Measurements from ENCODE around the gene IGF2R.
"Not testable (repeated sequence)": the region's sequence is repeated elsewhere in the genome, so short reads cannot be mapped to it uniquely, and the experiment has no call there.

Gene IGF2R

DNA sequence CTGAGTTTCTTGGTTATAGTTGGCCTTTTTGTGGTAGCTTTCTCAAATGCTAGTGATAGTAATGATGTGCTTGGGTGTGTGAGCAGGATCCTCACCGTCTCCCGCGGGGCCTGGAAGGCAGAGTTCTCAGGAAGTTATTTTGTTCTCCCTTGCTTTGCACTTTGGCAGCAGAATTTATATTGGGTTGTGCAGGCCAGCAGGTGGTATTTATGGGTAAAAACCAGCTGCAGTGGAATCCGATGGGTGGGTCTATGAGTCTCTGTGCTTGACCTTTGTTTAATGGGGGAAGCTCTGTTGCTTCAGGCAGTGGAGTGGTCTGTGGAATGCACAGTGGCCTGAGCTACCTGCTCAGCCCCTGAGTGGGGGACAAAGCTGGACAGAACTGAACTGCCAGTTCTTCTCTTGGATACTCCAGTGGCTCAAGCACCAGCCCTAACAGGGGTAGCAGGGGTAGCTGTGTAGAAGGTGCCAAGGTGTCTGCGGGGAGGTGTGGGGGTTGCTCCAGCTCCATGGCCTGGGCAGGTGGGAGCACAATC, 27.3 kb downstream of the IGF2R start:
- no peak for DNase-seq
- Histone ChIP-seq H3K27ac (ENCODE audit: insufficient read depth, low read length, poor library complexity, severe bottlenecking) (no peak overlapping the region), H3K9me3 (ENCODE audit: control insufficient read depth, low read length) (no peaks in the 10 kb centered on the region), H3K27me3 (replicated peaks; ENCODE audit: control insufficient read depth, insufficient read depth, low read length, poor library complexity, severe bottlenecking) (no peaks in the 10 kb centered on the region), H3K4me3 (ENCODE audit: insufficient read depth, low read depth, low read length, poor library complexity, severe bottlenecking) (no peak overlapping the region), H3K4me1 (ENCODE audit: control insufficient read depth, insufficient read depth, low read length, poor library complexity, severe bottlenecking) (peaks cover 7% of the 10 kb centered on the region), H3K36me3 (ENCODE audit: control insufficient read depth, insufficient read depth, low read length) (peaks cover 8% of the 10 kb centered on the region)

DNA sequence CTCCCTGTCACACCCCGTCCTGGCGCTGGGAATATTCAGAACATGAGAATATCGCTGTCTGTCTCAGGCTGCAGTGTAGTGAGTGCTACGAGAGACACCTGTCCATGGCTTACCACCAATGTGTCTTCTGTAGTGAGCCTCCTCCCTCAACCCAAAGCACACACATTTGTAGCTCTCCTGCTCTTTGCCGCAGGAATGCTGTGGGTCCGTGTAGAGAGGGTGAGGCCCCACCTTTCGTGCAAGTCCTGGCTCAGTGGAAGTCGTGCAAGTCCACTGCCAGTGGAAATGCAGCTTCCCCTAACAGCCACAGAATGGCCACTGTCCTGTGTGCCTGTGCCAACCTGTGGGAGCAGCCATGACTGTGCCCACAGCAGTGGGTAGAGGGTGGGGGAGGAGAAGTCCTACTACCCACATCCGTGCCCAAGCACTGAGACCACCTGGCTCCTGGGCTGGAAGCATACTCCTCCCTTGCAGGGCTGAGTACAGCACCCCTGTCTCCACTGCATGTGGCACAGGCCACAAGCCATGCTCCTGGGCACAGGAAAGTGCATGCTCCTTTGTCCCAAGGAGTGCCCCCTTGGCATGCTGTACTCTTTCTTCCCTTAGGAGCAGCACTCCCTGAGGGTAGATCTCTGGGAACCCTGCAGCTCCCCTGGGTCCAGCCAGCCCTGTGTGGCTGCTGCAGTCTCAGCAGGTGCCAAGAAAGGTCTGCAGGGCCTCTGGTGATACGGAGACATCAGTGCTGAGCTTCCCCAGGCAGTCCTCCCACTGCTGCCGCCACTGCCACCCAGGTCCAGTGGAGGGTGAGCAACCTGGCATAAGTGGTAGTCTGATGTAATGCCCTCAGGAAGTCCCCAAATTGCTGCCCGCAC, 28.0 kb downstream of the IGF2R start:
- peaks cover 7% of the 10 kb centered on the region for H3K4me1 ChIP-seq (ENCODE audit: control insufficient read depth, insufficient read depth, low read length, poor library complexity, severe bottlenecking)
- no peaks in the 10 kb centered on the region for H3K9me3 ChIP-seq (ENCODE audit: control insufficient read depth, low read length)
- no peak overlapping the region for H3K4me3 ChIP-seq (ENCODE audit: insufficient read depth, low read depth, low read length, poor library complexity, severe bottlenecking)
- H3K27ac ChIP-seq (ENCODE audit: insufficient read depth, low read length, poor library complexity, severe bottlenecking) = no peak overlapping the region
- no peak for DNase-seq
- peaks cover 4% of the 10 kb centered on the region for H3K36me3 ChIP-seq (ENCODE audit: control insufficient read depth, insufficient read depth, low read length)
- no peaks in the 10 kb centered on the region for H3K27me3 ChIP-seq (replicated peaks; ENCODE audit: control insufficient read depth, insufficient read depth, low read length, poor library complexity, severe bottlenecking)

DNA sequence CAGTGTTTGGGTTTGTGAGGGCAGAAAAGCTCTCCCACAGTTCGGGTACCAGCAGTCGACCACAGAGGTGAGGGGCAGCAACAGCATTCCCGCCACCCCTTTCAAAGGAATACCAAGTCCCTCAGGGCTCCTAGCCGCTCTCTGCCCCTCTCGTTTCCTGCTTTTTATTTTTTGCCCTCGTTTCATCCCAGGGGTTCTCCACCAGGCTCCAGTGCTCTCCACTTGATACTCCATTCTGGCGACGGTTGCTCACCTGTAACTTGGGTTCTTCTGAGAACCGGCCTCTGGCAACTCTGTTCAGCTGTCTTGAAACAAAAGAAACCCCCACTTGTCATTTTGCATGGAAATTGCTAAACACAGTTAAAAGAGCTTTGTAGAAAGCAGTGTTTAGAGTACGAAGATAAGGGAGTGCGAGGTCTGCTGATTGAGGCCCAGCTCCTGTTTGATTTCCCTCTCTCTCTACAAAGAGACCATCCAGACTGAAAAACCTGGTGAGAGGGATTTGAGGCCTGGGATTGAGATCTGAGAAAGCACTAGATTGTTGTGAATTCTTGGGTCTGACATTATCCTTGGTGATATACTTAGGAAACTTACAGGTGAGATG, 28.7 kb downstream of the IGF2R start:
- no peaks in the 10 kb centered on the region for H3K9me3 ChIP-seq (ENCODE audit: control insufficient read depth, low read length)
- H3K27me3 ChIP-seq (replicated peaks; ENCODE audit: control insufficient read depth, insufficient read depth, low read length, poor library complexity, severe bottlenecking) = no peaks in the 10 kb centered on the region
- H3K27ac ChIP-seq (ENCODE audit: insufficient read depth, low read length, poor library complexity, severe bottlenecking) = no peak overlapping the region
- no peak for DNase-seq
- peaks cover 7% of the 10 kb centered on the region for H3K4me1 ChIP-seq (ENCODE audit: control insufficient read depth, insufficient read depth, low read length, poor library complexity, severe bottlenecking)
- no peak overlapping the region for H3K4me3 ChIP-seq (ENCODE audit: insufficient read depth, low read depth, low read length, poor library complexity, severe bottlenecking)
- H3K36me3 ChIP-seq (ENCODE audit: control insufficient read depth, insufficient read depth, low read length) = peaks cover 3% of the 10 kb centered on the region

DNA sequence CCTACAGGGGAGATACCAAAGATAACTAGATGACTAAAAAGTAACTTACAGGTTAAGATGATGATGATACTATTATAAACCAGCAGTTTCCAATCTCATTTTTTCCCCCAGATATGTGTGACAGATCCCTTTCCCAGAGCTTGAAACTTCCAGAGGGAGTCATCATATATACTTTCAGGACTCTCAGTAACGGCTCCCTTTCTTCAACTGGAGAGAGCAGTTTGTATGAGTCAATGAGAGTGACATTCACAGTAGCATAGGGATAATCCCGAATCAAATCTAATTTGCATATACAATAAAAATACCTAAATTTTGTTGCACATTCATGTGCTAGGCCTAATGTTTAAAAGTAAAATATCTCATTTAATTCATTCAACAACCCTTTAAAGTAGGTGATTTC, 29.7 kb downstream of the IGF2R start:
- H3K27me3 ChIP-seq (replicated peaks; ENCODE audit: control insufficient read depth, insufficient read depth, low read length, poor library complexity, severe bottlenecking) = no peaks in the 10 kb centered on the region
- H3K9me3 ChIP-seq (ENCODE audit: control insufficient read depth, low read length) = no peaks in the 10 kb centered on the region
- H3K36me3 ChIP-seq (ENCODE audit: control insufficient read depth, insufficient read depth, low read length) = peaks cover 3% of the 10 kb centered on the region
- no peak overlapping the region for H3K4me3 ChIP-seq (ENCODE audit: insufficient read depth, low read depth, low read length, poor library complexity, severe bottlenecking)
- DNase-seq = no peak
- peaks cover 7% of the 10 kb centered on the region for H3K4me1 ChIP-seq (ENCODE audit: control insufficient read depth, insufficient read depth, low read length, poor library complexity, severe bottlenecking)
- H3K27ac ChIP-seq (ENCODE audit: insufficient read depth, low read length, poor library complexity, severe bottlenecking) = no peak overlapping the region

DNA sequence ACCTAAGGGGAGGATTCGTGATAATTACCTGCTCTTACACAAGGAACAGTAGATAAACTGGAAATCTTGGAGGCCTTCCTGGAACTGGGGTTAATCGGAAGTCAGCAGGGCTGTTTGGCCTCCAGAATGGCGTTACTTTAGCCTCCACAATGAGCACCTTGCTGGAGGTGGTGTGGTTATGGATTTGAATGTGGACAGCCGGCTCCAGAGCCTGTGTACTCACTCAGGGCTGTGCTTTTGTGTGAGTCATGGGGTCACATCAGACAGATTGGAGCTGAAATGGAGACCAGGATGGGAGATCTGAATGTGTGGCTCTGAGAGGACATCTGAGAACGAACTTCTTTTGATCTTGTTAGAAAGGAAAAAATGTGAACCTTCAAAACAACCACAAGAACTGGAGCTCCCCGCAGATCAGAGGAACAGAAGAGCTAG, 30.4 kb downstream of the IGF2R start:
- no peaks in the 10 kb centered on the region for H3K27me3 ChIP-seq (replicated peaks; ENCODE audit: control insufficient read depth, insufficient read depth, low read length, poor library complexity, severe bottlenecking)
- H3K27ac ChIP-seq (ENCODE audit: insufficient read depth, low read length, poor library complexity, severe bottlenecking) = no peak overlapping the region
- H3K36me3 ChIP-seq (ENCODE audit: control insufficient read depth, insufficient read depth, low read length) = peaks cover 3% of the 10 kb centered on the region
- no peaks in the 10 kb centered on the region for H3K9me3 ChIP-seq (ENCODE audit: control insufficient read depth, low read length)
- H3K4me3 ChIP-seq (ENCODE audit: insufficient read depth, low read depth, low read length, poor library complexity, severe bottlenecking) = no peak overlapping the region
- DNase-seq = no peak
- peaks cover 7% of the 10 kb centered on the region for H3K4me1 ChIP-seq (ENCODE audit: control insufficient read depth, insufficient read depth, low read length, poor library complexity, severe bottlenecking)

DNA sequence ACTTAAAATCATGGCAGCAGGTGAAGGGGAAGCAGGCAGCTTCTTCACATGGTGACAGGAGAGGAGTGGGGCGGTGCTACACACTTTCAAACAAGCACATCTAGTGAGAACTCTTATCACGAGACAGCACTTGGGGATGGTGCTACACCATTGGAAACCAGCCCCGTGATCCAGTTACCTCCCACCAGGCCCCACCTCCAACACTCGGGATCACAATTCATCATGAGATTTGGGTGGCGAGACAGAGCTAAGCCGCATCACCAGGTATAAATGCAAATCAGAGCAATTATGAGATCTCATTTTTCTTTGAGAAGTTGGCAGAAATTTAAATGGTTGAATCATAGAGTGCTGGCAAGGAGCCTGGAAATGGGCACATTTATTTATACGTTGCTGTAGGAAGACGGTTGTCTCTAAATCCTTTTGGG, 31.4 kb downstream of the IGF2R start:
- Histone ChIP-seq H3K27me3 (replicated peaks; ENCODE audit: control insufficient read depth, insufficient read depth, low read length, poor library complexity, severe bottlenecking) (no peaks in the 10 kb centered on the region), H3K4me3 (ENCODE audit: insufficient read depth, low read depth, low read length, poor library complexity, severe bottlenecking) (no peak overlapping the region), H3K27ac (ENCODE audit: insufficient read depth, low read length, poor library complexity, severe bottlenecking) (no peak overlapping the region), H3K4me1 (ENCODE audit: control insufficient read depth, insufficient read depth, low read length, poor library complexity, severe bottlenecking) (peaks cover 7% of the 10 kb centered on the region), H3K9me3 (ENCODE audit: control insufficient read depth, low read length) (no peaks in the 10 kb centered on the region), H3K36me3 (ENCODE audit: control insufficient read depth, insufficient read depth, low read length) (peaks cover 3% of the 10 kb centered on the region)
- no peak for DNase-seq

DNA sequence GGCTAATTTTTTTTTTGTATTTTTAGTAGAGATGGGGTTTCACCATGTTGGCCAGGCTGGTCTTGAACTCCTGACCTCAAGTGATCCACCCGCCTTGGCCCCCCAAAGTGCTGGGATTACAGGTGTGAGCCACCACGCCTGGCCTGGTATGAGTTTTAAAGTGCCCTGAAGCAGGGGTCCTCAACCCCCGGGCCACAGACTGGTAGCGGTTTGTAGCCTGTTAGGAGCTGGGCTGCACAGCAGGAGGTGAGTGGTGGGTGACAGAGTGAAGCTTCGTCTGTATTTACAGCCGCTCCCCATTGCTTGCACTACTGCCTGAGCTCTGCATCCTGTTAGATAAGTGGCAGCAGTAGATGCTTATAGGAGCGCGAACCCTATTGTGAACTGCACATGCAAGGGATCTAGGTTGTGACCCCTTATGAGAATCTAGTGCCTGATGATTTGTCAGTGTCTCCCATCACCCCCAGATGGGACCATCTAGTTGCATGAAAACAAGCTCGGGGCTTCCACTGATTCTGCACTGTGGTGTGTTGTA, 32.1 kb downstream of the IGF2R start:
- not testable (repeated sequence) for DNase-seq; H3K4me1 ChIP-seq (ENCODE audit: control insufficient read depth, insufficient read depth, low read length, poor library complexity, severe bottlenecking); H3K27ac ChIP-seq (ENCODE audit: insufficient read depth, low read length, poor library complexity, severe bottlenecking); H3K36me3 ChIP-seq (ENCODE audit: control insufficient read depth, insufficient read depth, low read length); H3K27me3 ChIP-seq (replicated peaks; ENCODE audit: control insufficient read depth, insufficient read depth, low read length, poor library complexity, severe bottlenecking); H3K4me3 ChIP-seq (ENCODE audit: insufficient read depth, low read depth, low read length, poor library complexity, severe bottlenecking); H3K9me3 ChIP-seq (ENCODE audit: control insufficient read depth, low read length)

DNA sequence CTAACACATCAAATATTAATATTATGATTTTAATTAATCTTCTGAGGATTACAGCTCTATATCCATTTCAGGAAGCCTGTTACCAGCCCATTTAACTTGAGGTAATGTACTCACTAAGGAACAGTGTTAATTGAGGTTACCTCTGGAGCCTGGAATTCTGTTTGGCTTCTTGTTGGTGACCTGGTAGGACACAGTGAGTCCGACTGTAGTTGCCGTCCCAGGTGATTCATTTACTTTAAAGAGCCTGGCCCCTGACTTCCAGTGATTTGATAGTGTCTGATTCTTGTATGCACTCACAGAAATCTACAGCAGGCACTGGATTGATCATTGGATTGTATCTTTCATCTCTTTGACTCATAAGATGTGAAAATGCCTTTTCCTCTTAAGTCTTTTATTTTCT, 34.0 kb downstream of the IGF2R start:
- Histone ChIP-seq H3K27ac (ENCODE audit: insufficient read depth, low read length, poor library complexity, severe bottlenecking) (no peak overlapping the region), H3K4me1 (ENCODE audit: control insufficient read depth, insufficient read depth, low read length, poor library complexity, severe bottlenecking) (peaks cover 7% of the 10 kb centered on the region), H3K4me3 (ENCODE audit: insufficient read depth, low read depth, low read length, poor library complexity, severe bottlenecking) (no peak overlapping the region), H3K27me3 (replicated peaks; ENCODE audit: control insufficient read depth, insufficient read depth, low read length, poor library complexity, severe bottlenecking) (no peaks in the 10 kb centered on the region), H3K9me3 (ENCODE audit: control insufficient read depth, low read length) (no peaks in the 10 kb centered on the region), H3K36me3 (ENCODE audit: control insufficient read depth, insufficient read depth, low read length) (no peaks in the 10 kb centered on the region)
- no peak for DNase-seq

DNA sequence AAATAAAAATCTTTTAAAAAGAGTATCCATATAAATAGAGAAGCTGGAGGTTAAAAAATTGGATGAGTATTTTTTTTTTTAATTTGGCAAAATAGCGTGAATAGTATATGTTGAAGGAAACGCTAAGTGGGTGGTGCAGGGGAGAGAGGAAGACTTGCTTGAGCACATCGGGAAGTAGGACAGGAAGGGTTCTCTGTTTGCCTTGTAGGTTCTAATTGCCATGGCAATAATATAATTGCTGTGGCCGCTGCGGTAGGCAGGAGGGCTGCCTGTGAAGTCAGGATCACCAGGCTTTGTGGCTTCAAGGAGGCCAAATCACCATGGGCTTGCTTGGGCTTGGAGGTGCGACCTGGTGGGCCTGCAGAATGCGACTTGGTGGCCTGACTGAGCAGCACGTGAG, 35.1 kb downstream of the IGF2R start:
- DNase-seq = no peak
- Histone ChIP-seq H3K9me3 (ENCODE audit: control insufficient read depth, low read length) (no peaks in the 10 kb centered on the region), H3K27me3 (replicated peaks; ENCODE audit: control insufficient read depth, insufficient read depth, low read length, poor library complexity, severe bottlenecking) (no peaks in the 10 kb centered on the region), H3K4me1 (ENCODE audit: control insufficient read depth, insufficient read depth, low read length, poor library complexity, severe bottlenecking) (peaks cover 6% of the 10 kb centered on the region), H3K36me3 (ENCODE audit: control insufficient read depth, insufficient read depth, low read length) (no peaks in the 10 kb centered on the region), H3K27ac (ENCODE audit: insufficient read depth, low read length, poor library complexity, severe bottlenecking) (no peak overlapping the region), H3K4me3 (ENCODE audit: insufficient read depth, low read depth, low read length, poor library complexity, severe bottlenecking) (no peak overlapping the region)
